ENCODE results near the gene RBMS3. TPM values are rescaled to one million over a fixed set of nuclear protein-coding genes. Genes with fewer than 3 reads are reported as not detected.

RBMS3 gene
- total and polyA plus RNA-seq, 2 of the 8 experiments (the other 6 are each of a cell fraction or from before 2014, with no cell fraction given) = 3.7 to 6.9 TPM

- Histone ChIP-seq H4K8ac (ENCODE audit: extremely low read depth, insufficient read depth, low read length) (no peak overlapping the region), H2AK5ac (ENCODE audit: low read depth, low read length) (no peak overlapping the region), H3K27me3 (replicated peaks in 1 of 4; ENCODE audit: control insufficient read depth in 3 of 4, extremely low read depth in 1 of 4, insufficient read depth in 3 of 4, low read length in 3 of 4) (no peaks in the 10 kb centered on the region), H3K36me3 (ENCODE audit: control insufficient read depth in 2 of 4, insufficient read depth in 4 of 4, low read length in 3 of 4) (no peaks in the 10 kb centered on the region), H3K56ac (replicated peaks; ENCODE audit: insufficient read length, low read depth, low read length) (no peak overlapping the region), H4K20me1 (replicated peaks in 1 of 2; ENCODE audit: control insufficient read depth in 1 of 2, insufficient read depth in 2 of 2, low read length in 2 of 2) (no peaks in the 10 kb centered on the region), H3K18ac (ENCODE audit: extremely low read depth, low read length) (no peak overlapping the region), H3K23ac (ENCODE audit: insufficient read length) (no peak overlapping the region), H3K79me2 (ENCODE audit: control insufficient read depth in 1 of 2, insufficient read depth in 2 of 2, low read length in 2 of 2) (no peaks in the 10 kb centered on the region), H3K14ac (ENCODE audit: insufficient read length) (no peak overlapping the region), H4K91ac (replicated peaks; ENCODE audit: insufficient read length, low read length) (no peak overlapping the region), H2BK5ac (ENCODE audit: low read depth, low read length) (no peak overlapping the region), H3K4me3 (ENCODE audit: extremely low read depth in 1 of 4, insufficient read depth in 2 of 4, low read depth in 3 of 4, low read length in 4 of 4) (no peak overlapping the region), H2AFZ (ENCODE audit: low read length) (no peak overlapping the region), H2BK120ac (replicated peaks; ENCODE audit: low read depth, low read length) (no peak overlapping the region), H3K23me2 (ENCODE audit: low read depth, low read length) (no peaks in the 10 kb centered on the region; the same call in 1 of the 2 replicates), H3K4me2 (ENCODE audit: insufficient read depth in 1 of 2, low read depth in 2 of 2, low read length in 2 of 2) (no peak overlapping the region), H3K79me1 (ENCODE audit: low read depth, low read length) (no peaks in the 10 kb centered on the region), H3K4ac (replicated peaks; ENCODE audit: insufficient read length, low read depth, low read length) (no peak overlapping the region), H2BK15ac (ENCODE audit: low read length) (no peak overlapping the region), H2BK20ac (ENCODE audit: low read length) (no peak overlapping the region), H3K9ac (replicated peaks in 1 of 4; ENCODE audit: extremely low read depth in 1 of 4, low read depth in 3 of 4, low read length in 3 of 4) (no peak overlapping the region), H3K9me3 (ENCODE audit: insufficient read depth in 2 of 2, low read depth in 1 of 2, low read length in 1 of 2) (no peaks in the 10 kb centered on the region), H3K27ac (ENCODE audit: low read depth, low read length) (no peak overlapping the region), H4K5ac (ENCODE audit: insufficient read length, low read depth, low read length) (no peak overlapping the region), H3K4me1 (replicated peaks in 1 of 4; ENCODE audit: control insufficient read depth in 3 of 4, insufficient read depth in 4 of 4, low read length in 3 of 4) (no peaks in the 10 kb centered on the region), H2BK12ac (ENCODE audit: low read depth, low read length) (no peak overlapping the region)
- no peak for DNase-seq (ENCODE audit: low read depth in 1 of 2, low spot score in 2 of 2)
- no peak for TF ChIP-seq JUND (IDR thresholded peaks at IDR 0.05; ENCODE audit: low read length)
- 85% methylated on average over 1 of the region's 1 CpG; no CpG with 5 or more reads in 1 of the 2 experiments for WGBS, 2 experiments (ENCODE audit: extremely low coverage in 1 of 2, insufficient coverage in 1 of 2, insufficient read length in 1 of 2, insufficient replicate concordance in 2 of 2, low coverage in 1 of 2, low lambda C conversion rate in 2 of 2, missing lambda C conversion rate in 1 of 2)
- CTCF ChIA-PET (ENCODE audit: partially characterized antibody) = no interaction called here
- POLR2A ChIA-PET (ENCODE audit: partially characterized antibody) = no interaction called here
- FAIRE-seq = no peak
Observed at GRCh38 chr3:30034246-30034991, 753.5 kb downstream of the RBMS3 start.
